WTC11 (cell line): ENCODE data around the gene GINS1. TPM values are rescaled to one million over a fixed set of nuclear protein-coding genes. Genes with fewer than 3 reads are reported as not detected.

Source experiments
- ATAC-seq: fragments of 200-7000 bp; cut with Tn5 transposase; 2 replicates; pipeline ENCODE4 v1.10.0; 2021; ENCODE audit warnings: mild to moderate bottlenecking, moderate library complexity
- CTCF ChIA-PET: fragments of 300-600 bp; sonication (Branson Sonifier 250); formaldehyde crosslinking; loops from one replicate; lab custom pipeline; 2021; ENCODE audit warnings: antibody characterized with exemption; lab: Charles Lee
- POLR2A ChIA-PET: fragments of 350-600 bp; sonication (Branson Sonifier 250); formaldehyde crosslinking; loops from one replicate; lab custom pipeline; 2021; ENCODE audit warnings: antibody characterized with exemption; lab: Charles Lee
- DNase-seq: peaks from one replicate; pipeline ENCODE4 v3.0.0; 2021; ENCODE audit warnings: low spot score
- H3K27ac Mint-ChIP-seq: 2 replicates; pipeline ENCODE4 v1.8.0; 2021; ENCODE audit warnings: mixed read lengths
- H3K27me3 Mint-ChIP-seq: 2 replicates; pipeline ENCODE4 v1.8.0; 2021; ENCODE audit warnings: low read depth, mild to moderate bottlenecking, moderate library complexity, mixed read lengths
- H3K36me3 Mint-ChIP-seq: 2 replicates; pipeline ENCODE4 v1.8.0; 2021; ENCODE audit warnings: mixed read lengths
- H3K4me1 Mint-ChIP-seq: 2 replicates; pipeline ENCODE4 v1.8.0; 2022; ENCODE audit warnings: mixed read lengths
- H3K4me3 Mint-ChIP-seq: 2 replicates; pipeline ENCODE4 v1.8.0; 2021; ENCODE audit warnings: mild to moderate bottlenecking, moderate library complexity, mixed read lengths
- H3K9me3 Mint-ChIP-seq: 2 replicates; pipeline ENCODE4 v1.8.0; 2021; ENCODE audit warnings: mixed read lengths
- ATF1 ChIP-seq: sonication (generic); formaldehyde crosslinking; IDR thresholded peaks from 2 replicates; pipeline ENCODE4 v1.8.1; 2023; ENCODE audit warnings: mild to moderate bottlenecking, moderate library complexity, missing genetic modification reagents
- ATF2 ChIP-seq: sonication (generic); formaldehyde crosslinking; IDR thresholded peaks from 2 replicates; pipeline ENCODE4 v1.8.1; 2022; ENCODE audit warnings: low read depth, missing genetic modification reagents, borderline replicate concordance
- CREB1 ChIP-seq: sonication (generic); formaldehyde crosslinking; IDR thresholded peaks from 2 replicates; pipeline ENCODE4 v1.8.0; 2023; ENCODE audit warnings: mild to moderate bottlenecking, missing genetic modification reagents
- CREM ChIP-seq: sonication (generic); formaldehyde crosslinking; IDR thresholded peaks from 2 replicates; pipeline ENCODE4 v1.8.1; 2022; ENCODE audit warnings: mild to moderate bottlenecking, missing genetic modification reagents, moderate library complexity
- ESRRA ChIP-seq: sonication (generic); formaldehyde crosslinking; IDR thresholded peaks from 2 replicates; pipeline ENCODE4 v1.8.1; 2022; ENCODE audit warnings: mild to moderate bottlenecking, missing genetic modification reagents, borderline replicate concordance
- FOXJ3 ChIP-seq: sonication (generic); formaldehyde crosslinking; IDR thresholded peaks from 2 replicates; pipeline ENCODE4 v1.9.0; 2021; ENCODE audit warnings: missing genetic modification reagents, mild to moderate bottlenecking, borderline replicate concordance
- FOXP1 ChIP-seq: sonication (generic); formaldehyde crosslinking; IDR thresholded peaks from 2 replicates; pipeline ENCODE4 v1.8.0; 2022; ENCODE audit warnings: missing genetic modification reagents, mild to moderate bottlenecking, moderate library complexity, borderline replicate concordance
- FOXP4 ChIP-seq: sonication (generic); formaldehyde crosslinking; IDR thresholded peaks from 2 replicates; pipeline ENCODE4 v1.8.0; 2022; ENCODE audit warnings: mild to moderate bottlenecking, missing genetic modification reagents
- GRHL2 ChIP-seq: fragments of 250-450 bp; sonication (Bioruptor Pico); IDR thresholded peaks from 2 replicates; pipeline ENCODE4 v1.8.0; 2022; ENCODE audit warnings: mild to moderate bottlenecking, moderate library complexity; ENCODE audit not compliant: insufficient replicate concordance, severe bottlenecking
- HMGA2 ChIP-seq: fragments of 250-450 bp; sonication (Bioruptor Pico); IDR thresholded peaks from 2 replicates; pipeline ENCODE4 v1.4.0; 2021; ENCODE audit warnings: mild to moderate bottlenecking, moderate library complexity
- JUN ChIP-seq: sonication (generic); formaldehyde crosslinking; IDR thresholded peaks from 2 replicates; pipeline ENCODE4 v1.8.0; 2023; ENCODE audit warnings: mild to moderate bottlenecking, missing genetic modification reagents
- NFATC4 ChIP-seq: fragments of 250-450 bp; sonication (Bioruptor Pico); IDR thresholded peaks from 2 replicates; pipeline ENCODE4 v1.9.0; 2021; ENCODE audit warnings: mild to moderate bottlenecking
- NR2C2 ChIP-seq: sonication (generic); formaldehyde crosslinking; IDR thresholded peaks from 2 replicates; pipeline ENCODE4 v1.8.0; 2022; ENCODE audit warnings: mild to moderate bottlenecking, missing genetic modification reagents
- NR3C1 ChIP-seq: sonication (generic); formaldehyde crosslinking; conservative IDR thresholded peaks from 2 replicates; pipeline ENCODE4 v1.8.1; 2023; ENCODE audit warnings: low read depth, mild to moderate bottlenecking, missing genetic modification reagents
- OVOL2 ChIP-seq: fragments of 250-450 bp; sonication (Bioruptor Pico); IDR thresholded peaks from 2 replicates; pipeline ENCODE4 v1.9.0; 2021; ENCODE audit warnings: mild to moderate bottlenecking, borderline replicate concordance
- SMAD3 ChIP-seq: sonication (generic); formaldehyde crosslinking; IDR thresholded peaks from 2 replicates; pipeline ENCODE4 v1.8.0; 2022; ENCODE audit warnings: missing genetic modification reagents, mild to moderate bottlenecking, borderline replicate concordance
- SMAD4 ChIP-seq: sonication (generic); formaldehyde crosslinking; IDR thresholded peaks from 2 replicates; pipeline ENCODE4 v1.8.0; 2022; ENCODE audit warnings: mild to moderate bottlenecking, missing genetic modification reagents
- ZBTB43 ChIP-seq: sonication (generic); formaldehyde crosslinking; IDR thresholded peaks from 2 replicates; pipeline ENCODE4 v1.8.1; 2023; ENCODE audit warnings: mild to moderate bottlenecking, missing genetic modification reagents
- ZNF121 ChIP-seq: sonication (generic); formaldehyde crosslinking; IDR thresholded peaks from 2 replicates; pipeline ENCODE4 v1.8.0; 2023; ENCODE audit warnings: missing genetic modification reagents
- ZNF425 ChIP-seq: fragments of 250-450 bp; sonication (Bioruptor Pico); conservative IDR thresholded peaks from 2 replicates; pipeline ENCODE4 v1.9.0; 2021; ENCODE audit warnings: mild to moderate bottlenecking
- ZNF512 ChIP-seq: sonication (generic); formaldehyde crosslinking; IDR thresholded peaks from 2 replicates; pipeline ENCODE4 v1.8.1; 2022; ENCODE audit warnings: missing genetic modification reagents, borderline replicate concordance
- ZSCAN18 ChIP-seq: fragments of 250-450 bp; sonication (Bioruptor Pico); IDR thresholded peaks from 2 replicates; pipeline ENCODE4 v2.1.2; 2022; ENCODE audit warnings: mild to moderate bottlenecking, moderate library complexity
- total RNA-seq: library from RNA; stranded (reverse); gene quantifications from 3 replicates; pipeline ENCODE4 v1.2.3, GENCODE V29; 2021

GINS1 gene
- total RNA-seq, 1 experiment from 2014 or later = 70.4 TPM

GRCh38 chr20:25486377-25486776 lies 78.9 kb downstream of the GINS1 start:
- no peaks in the 10 kb centered on the region for H3K9me3 Mint-ChIP-seq
- no peak overlapping the region for H3K4me3 Mint-ChIP-seq
- H3K27ac Mint-ChIP-seq = peak overlapping the region; percentile 41; the same call in 1 of the 2 replicates
- ATAC-seq (peak; percentile 35), DNase-seq (no peak)
- H3K36me3 Mint-ChIP-seq = peaks cover 43% of the 10 kb centered on the region
- CTCF ChIA-PET = interaction anchor here (0.8 to 1.3 kb wide), 5 partner anchors 16 to 128 kb away, joined by 3 to 6 read pairs (median 3); partner anchors contain the start of gene NINL
- peaks cover 21% of the 10 kb centered on the region for H3K4me1 Mint-ChIP-seq
- POLR2A ChIA-PET = no interaction called here
- no peak for TF ChIP-seq NR3C1
- TF ChIP-seq ZNF512 (CRISPR knock-in tag) = no peak
- TF ChIP-seq NR2C2 (CRISPR knock-in tag) = no peak
- no peak for TF ChIP-seq FOXJ3 (CRISPR knock-in tag)
- TF ChIP-seq CREB1 = no peak
- no peak for TF ChIP-seq ATF2 (CRISPR knock-in tag)
- TF ChIP-seq ESRRA = no peak
- no peak for TF ChIP-seq FOXP1 (CRISPR knock-in tag)
- TF ChIP-seq FOXP4 (CRISPR knock-in tag) = no peak
- no peak for TF ChIP-seq ZSCAN18 (CRISPR knock-in tag)
- no peak for TF ChIP-seq ATF1
- TF ChIP-seq SMAD4 = no peak
- no peak for TF ChIP-seq ZNF425 (CRISPR knock-in tag)
- TF ChIP-seq OVOL2 (CRISPR knock-in tag) = no peak
- no peak for TF ChIP-seq ZNF121 (CRISPR knock-in tag)
- TF ChIP-seq SMAD3 (CRISPR knock-in tag) = no peak
- TF ChIP-seq GRHL2 (CRISPR knock-in tag) = no peak
- no peak for TF ChIP-seq NFATC4 (CRISPR knock-in tag)
- no peaks in the 10 kb centered on the region for H3K27me3 Mint-ChIP-seq

GRCh38 chr20:25487306-25487705 lies 79.8 kb downstream of the GINS1 start:
- Mint-ChIP-seq H3K9me3 (no peaks in the 10 kb centered on the region), H3K27me3 (no peaks in the 10 kb centered on the region), H3K36me3 (peaks cover 47% of the 10 kb centered on the region), H3K4me1 (peaks cover 24% of the 10 kb centered on the region), H3K4me3 (no peak overlapping the region), H3K27ac (no peak overlapping the region)
- ChIA-PET POLR2A (no interaction called here), CTCF (interaction anchor here (1.0 to 1.3 kb wide), 5 partner anchors 17 to 183 kb away, joined by 3 to 6 read pairs (median 3); partner anchors contain the start of gene NINL)
- ATAC-seq (no peak), DNase-seq (no peak)
- TF ChIP-seq HMGA2 (CRISPR knock-in tag) (no peak), ZBTB43 (CRISPR knock-in tag) (no peak), FOXP1 (CRISPR knock-in tag) (no peak), ATF2 (CRISPR knock-in tag) (no peak), OVOL2 (CRISPR knock-in tag) (no peak), JUN (CRISPR knock-in tag) (no peak), CREM (CRISPR knock-in tag) (no peak)
